Measurements from ENCODE around the gene FADS3.

The FADS3 gene

GRCh38 chr11:61913699-61914395 lies 22.5 kb upstream of the FADS3 start:
- no peak for DNase-seq (ENCODE audit: low read depth)

- no peak for DNase-seq (ENCODE audit: low read depth)
Observed at GRCh38 chr11:61912991-61913698, 21.8 kb upstream of the FADS3 start.

- DNase-seq (ENCODE audit: low read depth), result no peak
Observed at GRCh38 chr11:61912530-61912898, 21.2 kb upstream of the FADS3 start.

- DNase-seq (ENCODE audit: low read depth), result no peak
Observed at GRCh38 chr11:61911701-61912529, 20.6 kb upstream of the FADS3 start.

GRCh38 chr11:61911128-61911700 lies 19.9 kb upstream of the FADS3 start:
- no peak for DNase-seq (ENCODE audit: low read depth)

- no peak for DNase-seq (ENCODE audit: low read depth)
Observed at GRCh38 chr11:61910187-61911127, 19.1 kb upstream of the FADS3 start.

GRCh38 chr11:61908730-61909316 lies 17.5 kb upstream of the FADS3 start:
- DNase-seq (ENCODE audit: low read depth), result no peak

GRCh38 chr11:61907871-61908729 lies 16.8 kb upstream of the FADS3 start:
- no peak for DNase-seq (ENCODE audit: low read depth)

- no peak for DNase-seq (ENCODE audit: low read depth)
Observed at GRCh38 chr11:61907282-61907681, 15.9 kb upstream of the FADS3 start.

- DNase-seq (ENCODE audit: low read depth), result no peak
Observed at GRCh38 chr11:61906522-61906909, 15.2 kb upstream of the FADS3 start.

GRCh38 chr11:61905801-61906521 lies 14.6 kb upstream of the FADS3 start:
- no peak for DNase-seq (ENCODE audit: low read depth)

GRCh38 chr11:61905067-61905696 lies 13.8 kb upstream of the FADS3 start:
- no peak for DNase-seq (ENCODE audit: low read depth)

- no peak for DNase-seq (ENCODE audit: low read depth)
Observed at GRCh38 chr11:61904539-61905048, 13.2 kb upstream of the FADS3 start.

- no peak for DNase-seq (ENCODE audit: low read depth)
Observed at GRCh38 chr11:61903845-61904244, 12.5 kb upstream of the FADS3 start.

- no peak for DNase-seq (ENCODE audit: low read depth)
Observed at GRCh38 chr11:61902313-61902712, 11.0 kb upstream of the FADS3 start.

GRCh38 chr11:61901397-61901796 lies 10.1 kb upstream of the FADS3 start:
- DNase-seq (ENCODE audit: low read depth), result no peak

GRCh38 chr11:61900251-61900650 lies 8.9 kb upstream of the FADS3 start:
- no peak for DNase-seq (ENCODE audit: low read depth)

GRCh38 chr11:61899146-61899841 lies 7.9 kb upstream of the FADS3 start:
- DNase-seq (ENCODE audit: low read depth), result peak; percentile 66

All from EH (cell line).